Peyer's patch (tissue), 4 donors: Measurements from ENCODE around the gene FUT3.

Source experiments
- CTCF ChIP-seq, 6 experiments: fragments of 450-650 bp in 4 of 6; fragments of 200-600 bp in 2 of 6; sonication (generic) in 1 of 6; IDR thresholded peaks; one replicate each; pipeline ENCODE4 v1.5.1; 2017 to 2019; ENCODE audit warnings: antibody characterized with exemption in 6 of 6, mild to moderate bottlenecking in 3 of 6, moderate library complexity in 1 of 6
- POLR2A ChIP-seq, 2 donors: fragments of 450-650 bp; IDR thresholded peaks; one replicate each; pipeline ENCODE4 v1.5.1; 2017; ENCODE audit warnings: antibody characterized with exemption in 2 of 2, mild to moderate bottlenecking in 2 of 2, moderate library complexity in 2 of 2

GRCh38 chr19:5827342-5827890 lies 23.8 kb downstream of the FUT3 start:
- TF ChIP-seq POLR2A (IDR thresholded peaks at IDR 0.05): no peak
- TF ChIP-seq CTCF (IDR thresholded peaks at IDR 0.05): no peak
